HepG2 (cell line): ENCODE data around the gene MIA3. TPM values are rescaled to one million over a fixed set of nuclear protein-coding genes. Genes with fewer than 3 reads are reported as not detected.

Experiments
- HHEX ChIP-seq: IDR thresholded peaks from 2 replicates; pipeline ENCODE4 v1.6.1; 2016; ENCODE audit warnings: control low read depth
- KDM3A ChIP-seq: IDR thresholded peaks from 2 replicates; pipeline ENCODE4 v1.6.1; 2018; ENCODE audit warnings: low read depth, missing compliant biosample characterization
- MLX ChIP-seq: IDR thresholded peaks from 2 replicates; pipeline ENCODE4 v1.6.1; 2016
- MTERF4 ChIP-seq: sonication (generic); formaldehyde crosslinking; IDR thresholded peaks from 2 replicates; pipeline ENCODE4 v1.8.0; 2023; ENCODE audit warnings: mild to moderate bottlenecking, missing genetic modification reagents
- RBM39 ChIP-seq: fragments of 200-400 bp; formaldehyde crosslinking; IDR thresholded peaks from one replicate; pipeline ENCODE4 v1.6.1; 2018; ENCODE audit warnings: antibody characterized with exemption, mild to moderate bottlenecking, low read depth, low read length; ENCODE audit not compliant: poor library complexity, severe bottlenecking
- SIX1 ChIP-seq: sonication (generic); formaldehyde crosslinking; IDR thresholded peaks from 2 replicates; pipeline ENCODE4 v1.4.0; 2020; ENCODE audit warnings: missing genetic modification reagents, borderline replicate concordance
- SNRNP70 ChIP-seq: fragments of 200-400 bp; formaldehyde crosslinking; IDR thresholded peaks from 2 replicates; pipeline ENCODE4 v1.6.1; 2017; ENCODE audit warnings: mild to moderate bottlenecking, low read depth, low read length, moderate library complexity
- STAG1 ChIP-seq: sonication (generic); formaldehyde crosslinking; IDR thresholded peaks from 2 replicates; pipeline ENCODE4 v1.4.0; 2020; ENCODE audit warnings: missing genetic modification reagents
- TFE3 ChIP-seq: IDR thresholded peaks from 2 replicates; pipeline ENCODE4 v1.6.1; 2016
- ZNF225 ChIP-seq: sonication (generic); formaldehyde crosslinking; IDR thresholded peaks from 2 replicates; pipeline ENCODE4 v1.4.0; 2020; ENCODE audit warnings: mild to moderate bottlenecking, missing genetic modification reagents
- ZNF30 ChIP-seq: sonication (generic); formaldehyde crosslinking; IDR thresholded peaks from 2 replicates; pipeline ENCODE4 v1.5.0; 2020; ENCODE audit warnings: mild to moderate bottlenecking, missing genetic modification reagents
- ZNF329 ChIP-seq: sonication (generic); formaldehyde crosslinking; IDR thresholded peaks from 2 replicates; pipeline ENCODE4 v1.9.0; 2021; ENCODE audit warnings: low read depth, mild to moderate bottlenecking, missing genetic modification reagents
- ZNF512B ChIP-seq: sonication (generic); formaldehyde crosslinking; IDR thresholded peaks from 2 replicates; pipeline ENCODE4 v1.5.1; 2020; ENCODE audit warnings: missing genetic modification reagents, mild to moderate bottlenecking, borderline replicate concordance
- ZNF770 ChIP-seq: sonication (generic); formaldehyde crosslinking; IDR thresholded peaks from 2 replicates; pipeline ENCODE4 v1.5.0; 2020; ENCODE audit warnings: mild to moderate bottlenecking, missing genetic modification reagents
- ZNF784 ChIP-seq: sonication (generic); formaldehyde crosslinking; IDR thresholded peaks from 2 replicates; pipeline ENCODE4 v1.5.1; 2020; ENCODE audit warnings: missing genetic modification reagents, mild to moderate bottlenecking, borderline replicate concordance
- ZZZ3 ChIP-seq: sonication (generic); formaldehyde crosslinking; IDR thresholded peaks from 2 replicates; pipeline ENCODE4 v1.4.0; 2020; ENCODE audit warnings: missing genetic modification reagents, mild to moderate bottlenecking, borderline replicate concordance
- polyA plus RNA-seq, 8 experiments: library from polyadenylated mRNA; depleted of rRNA in 3 of 8; stranded (reverse) in 7 of 8; unstranded in 1 of 8; fragments of >200 nt; fragmentation: Illumina TruSeq in 4 of 8; extraction: Trizol in 4 of 8; gene quantifications; 2 replicates each; pipeline versions ENCODE4 v1.2.1 to v1.2.3, GENCODE V29; 2011 to 2016; ENCODE audit warnings: low read depth in 4 of 8, missing spikeins in 1 of 8, mixed read lengths in 1 of 8; ENCODE audit not compliant: insufficient read depth in 1 of 8
- total RNA-seq, 5 experiments: library from RNA; depleted of rRNA; stranded (reverse); fragments of >200 nt; fragmentation: Illumina TruSeq; extraction: Trizol; gene quantifications; 2 replicates each; pipeline ENCODE4 v1.2.3, GENCODE V29; 2016; ENCODE audit warnings: low read depth in 1 of 5

MIA3 gene
- total and polyA plus RNA-seq, 2 of the 13 experiments (the other 11 are each of a cell fraction or from before 2014, with no cell fraction given): 45.6 to 48.7 TPM

GRCh38 chr1:222643938-222644635, 26.2 kb downstream of the MIA3 start (continued):
- peak; percentile 35; the same call in 1 of the 2 replicates for TF ChIP-seq ZNF770 (CRISPR knock-in tag)
- TF ChIP-seq KDM3A (CRISPR knock-in tag): no peak
- no peak for TF ChIP-seq MLX (CRISPR knock-in tag)
- no peak for TF ChIP-seq ZNF512B (CRISPR knock-in tag)
- TF ChIP-seq STAG1 (CRISPR knock-in tag): peak; percentile 20; the same call in 1 of the 2 replicates
- TF ChIP-seq ZZZ3 (CRISPR knock-in tag): no peak; the same call in 1 of the 2 replicates
- TF ChIP-seq MTERF4 (CRISPR knock-in tag): no peak
- peak; percentile 20; the same call in 1 of the 2 replicates for TF ChIP-seq TFE3 (CRISPR knock-in tag)
- no peak for TF ChIP-seq ZNF30 (CRISPR knock-in tag)
- TF ChIP-seq SIX1 (CRISPR knock-in tag): no peak
- TF ChIP-seq SNRNP70: no peak
- no peak for TF ChIP-seq ZNF329 (CRISPR knock-in tag)
- TF ChIP-seq HHEX: no peak
- TF ChIP-seq ZNF225 (CRISPR knock-in tag): 0 out of 2 replicates have a peak, but pooled peaks have one; percentile 47
- peak; percentile 67 for TF ChIP-seq RBM39
- no peak for TF ChIP-seq ZNF784
